SK-N-SH (cell line): Measurements from ENCODE around the gene ABHD17B.

Experiments
- POLR2AphosphoS5 ChIP-seq: IDR thresholded peaks from 2 replicates; pipeline ENCODE4 v1.6.1; 2012; ENCODE audit warnings: low read depth, low read length
- RAD21 ChIP-seq: IDR thresholded peaks from 2 replicates; pipeline ENCODE4 v1.6.1; 2012; ENCODE audit warnings: mild to moderate bottlenecking, low read length
- RCOR1 ChIP-seq: fragments of 150-350 bp; IDR thresholded peaks from 2 replicates; pipeline ENCODE4 v1.6.1; 2017; ENCODE audit warnings: antibody characterized with exemption, low read length
- SIN3A ChIP-seq: IDR thresholded peaks from 2 replicates; pipeline ENCODE4 v1.6.1; 2012; ENCODE audit warnings: low read depth, mild to moderate bottlenecking, low read length, moderate library complexity, borderline replicate concordance
- YY1 ChIP-seq: IDR thresholded peaks from 2 replicates; pipeline ENCODE4 v1.4.0; 2012; ENCODE audit warnings: low read depth, mild to moderate bottlenecking
- TF ChIP-seq, protein P1 (sequence below): fragments of 200-600 bp; sonication (generic); IDR thresholded peaks from 2 replicates; pipeline ENCODE4 v1.6.1; 2017; ENCODE audit warnings: antibody characterized with exemption, mild to moderate bottlenecking, moderate library complexity
- TF ChIP-seq, protein P2 (sequence below): IDR thresholded peaks from 2 replicates; pipeline ENCODE4 v1.4.0; 2012; ENCODE audit warnings: low read depth, borderline replicate concordance

GRCh38 chr9:71921190-71921814 lies 10.3 kb upstream of the ABHD17B start:
- TF ChIP-seq, protein P1, sequence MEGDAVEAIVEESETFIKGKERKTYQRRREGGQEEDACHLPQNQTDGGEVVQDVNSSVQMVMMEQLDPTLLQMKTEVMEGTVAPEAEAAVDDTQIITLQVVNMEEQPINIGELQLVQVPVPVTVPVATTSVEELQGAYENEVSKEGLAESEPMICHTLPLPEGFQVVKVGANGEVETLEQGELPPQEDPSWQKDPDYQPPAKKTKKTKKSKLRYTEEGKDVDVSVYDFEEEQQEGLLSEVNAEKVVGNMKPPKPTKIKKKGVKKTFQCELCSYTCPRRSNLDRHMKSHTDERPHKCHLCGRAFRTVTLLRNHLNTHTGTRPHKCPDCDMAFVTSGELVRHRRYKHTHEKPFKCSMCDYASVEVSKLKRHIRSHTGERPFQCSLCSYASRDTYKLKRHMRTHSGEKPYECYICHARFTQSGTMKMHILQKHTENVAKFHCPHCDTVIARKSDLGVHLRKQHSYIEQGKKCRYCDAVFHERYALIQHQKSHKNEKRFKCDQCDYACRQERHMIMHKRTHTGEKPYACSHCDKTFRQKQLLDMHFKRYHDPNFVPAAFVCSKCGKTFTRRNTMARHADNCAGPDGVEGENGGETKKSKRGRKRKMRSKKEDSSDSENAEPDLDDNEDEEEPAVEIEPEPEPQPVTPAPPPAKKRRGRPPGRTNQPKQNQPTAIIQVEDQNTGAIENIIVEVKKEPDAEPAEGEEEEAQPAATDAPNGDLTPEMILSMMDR = no peak
- no peak for TF ChIP-seq SIN3A
- TF ChIP-seq, protein P2, sequence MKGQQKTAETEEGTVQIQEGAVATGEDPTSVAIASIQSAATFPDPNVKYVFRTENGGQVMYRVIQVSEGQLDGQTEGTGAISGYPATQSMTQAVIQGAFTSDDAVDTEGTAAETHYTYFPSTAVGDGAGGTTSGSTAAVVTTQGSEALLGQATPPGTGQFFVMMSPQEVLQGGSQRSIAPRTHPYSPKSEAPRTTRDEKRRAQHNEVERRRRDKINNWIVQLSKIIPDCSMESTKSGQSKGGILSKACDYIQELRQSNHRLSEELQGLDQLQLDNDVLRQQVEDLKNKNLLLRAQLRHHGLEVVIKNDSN = no peak
- no peak for TF ChIP-seq YY1
- TF ChIP-seq RAD21 = no peak
- no peak for TF ChIP-seq POLR2AphosphoS5
- no peak for TF ChIP-seq RCOR1
